C4-2B (cell line): ENCODE data around the gene U2AF2.

Experiments
- ZFX ChIP-seq: fragments of 450-650 bp; IDR thresholded peaks from 2 replicates; pipeline ENCODE4 v1.6.1; 2017
- TF ChIP-seq, protein P1 (sequence below): fragments of 450-650 bp; conservative IDR thresholded peaks from 2 replicates; pipeline ENCODE4 v1.5.1; 2017; ENCODE audit warnings: mild to moderate bottlenecking

DNA sequence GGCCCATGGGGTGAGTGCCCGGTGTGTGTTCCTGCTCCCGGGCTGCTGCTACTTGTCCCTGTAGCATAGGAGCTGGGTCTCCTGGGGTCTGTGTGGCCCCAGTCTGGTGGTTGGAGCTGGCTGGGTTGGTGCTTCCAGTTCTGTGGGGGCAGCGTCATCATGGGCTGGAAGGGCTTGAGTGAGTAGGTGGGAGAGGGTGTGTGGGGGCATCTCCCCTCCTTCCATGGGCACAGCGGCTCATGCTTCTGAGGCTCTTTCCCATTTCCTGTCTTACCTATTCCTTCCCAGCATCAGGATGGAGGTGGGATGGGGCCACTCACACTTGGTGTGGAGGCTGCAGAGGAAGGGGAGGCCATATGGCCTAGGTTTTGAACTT is 12.2 kb downstream of the U2AF2 start:
- TF ChIP-seq, protein P1, sequence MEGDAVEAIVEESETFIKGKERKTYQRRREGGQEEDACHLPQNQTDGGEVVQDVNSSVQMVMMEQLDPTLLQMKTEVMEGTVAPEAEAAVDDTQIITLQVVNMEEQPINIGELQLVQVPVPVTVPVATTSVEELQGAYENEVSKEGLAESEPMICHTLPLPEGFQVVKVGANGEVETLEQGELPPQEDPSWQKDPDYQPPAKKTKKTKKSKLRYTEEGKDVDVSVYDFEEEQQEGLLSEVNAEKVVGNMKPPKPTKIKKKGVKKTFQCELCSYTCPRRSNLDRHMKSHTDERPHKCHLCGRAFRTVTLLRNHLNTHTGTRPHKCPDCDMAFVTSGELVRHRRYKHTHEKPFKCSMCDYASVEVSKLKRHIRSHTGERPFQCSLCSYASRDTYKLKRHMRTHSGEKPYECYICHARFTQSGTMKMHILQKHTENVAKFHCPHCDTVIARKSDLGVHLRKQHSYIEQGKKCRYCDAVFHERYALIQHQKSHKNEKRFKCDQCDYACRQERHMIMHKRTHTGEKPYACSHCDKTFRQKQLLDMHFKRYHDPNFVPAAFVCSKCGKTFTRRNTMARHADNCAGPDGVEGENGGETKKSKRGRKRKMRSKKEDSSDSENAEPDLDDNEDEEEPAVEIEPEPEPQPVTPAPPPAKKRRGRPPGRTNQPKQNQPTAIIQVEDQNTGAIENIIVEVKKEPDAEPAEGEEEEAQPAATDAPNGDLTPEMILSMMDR: no peak
- no peak for TF ChIP-seq ZFX
